HepG2 (cell line): ENCODE results near the gene MAP3K3. TPM values are rescaled to one million over a fixed set of nuclear protein-coding genes. Genes with fewer than 3 reads are reported as not detected.
A peak's percentile ranks its signal among the peaks of the same experiment; 100 is the strongest.

ENCODE experiments used
- DMAP1 ChIP-seq: IDR thresholded peaks from 2 replicates; pipeline ENCODE4 v1.6.1; 2016
- IKZF1 ChIP-seq: fragments of 450-650 bp; IDR thresholded peaks from 2 replicates; pipeline ENCODE4 v1.7.1; 2016
- MEIS2 ChIP-seq: sonication (generic); formaldehyde crosslinking; IDR thresholded peaks from 2 replicates; pipeline ENCODE4 v1.9.0; 2021; ENCODE audit warnings: mild to moderate bottlenecking, missing genetic modification reagents
- MYC ChIP-seq: sonication (generic); formaldehyde crosslinking; IDR thresholded peaks from 2 replicates; pipeline ENCODE4 v1.9.0; 2021; ENCODE audit warnings: missing genetic modification reagents, borderline replicate concordance
- PCBP1 ChIP-seq: fragments of 200-400 bp; formaldehyde crosslinking; IDR thresholded peaks from 2 replicates; pipeline ENCODE4 v1.6.1; 2017; ENCODE audit warnings: mild to moderate bottlenecking, low read depth, low read length, borderline replicate concordance
- PHB2 ChIP-seq: fragments of 450-650 bp; IDR thresholded peaks from 2 replicates; pipeline ENCODE4 v1.6.1; 2018; ENCODE audit not compliant: partially characterized antibody
- RBFOX2 ChIP-seq: fragments of 200-400 bp; formaldehyde crosslinking; IDR thresholded peaks from 2 replicates; pipeline ENCODE4 v1.6.1; 2017; ENCODE audit warnings: low read depth, mild to moderate bottlenecking, low read length
- SCMH1 ChIP-seq: sonication (generic); formaldehyde crosslinking; IDR thresholded peaks from 2 replicates; pipeline ENCODE4 v1.9.0; 2021; ENCODE audit warnings: missing genetic modification reagents, mild to moderate bottlenecking, borderline replicate concordance
- U2AF2 ChIP-seq: fragments of 200-400 bp; formaldehyde crosslinking; IDR thresholded peaks from 2 replicates; pipeline ENCODE4 v1.6.1; 2017; ENCODE audit warnings: low read depth, mild to moderate bottlenecking, low read length
- YEATS4 ChIP-seq: sonication (generic); formaldehyde crosslinking; IDR thresholded peaks from 2 replicates; pipeline ENCODE4 v1.4.0; 2020; ENCODE audit warnings: missing genetic modification reagents, borderline replicate concordance
- ZFP1 ChIP-seq: IDR thresholded peaks from 2 replicates; pipeline ENCODE4 v1.6.1; 2016
- ZNF274 ChIP-seq: sonication (generic); formaldehyde crosslinking; IDR thresholded peaks from 2 replicates; pipeline ENCODE4 v1.5.1; 2020; ENCODE audit warnings: mild to moderate bottlenecking, missing genetic modification reagents
- ZNF292 ChIP-seq: sonication (generic); formaldehyde crosslinking; IDR thresholded peaks from 2 replicates; pipeline ENCODE4 v1.8.1; 2022; ENCODE audit warnings: mild to moderate bottlenecking, low read depth, missing genetic modification reagents, borderline replicate concordance
- ZNF34 ChIP-seq: sonication (generic); formaldehyde crosslinking; IDR thresholded peaks from 2 replicates; pipeline ENCODE4 v1.4.0; 2020; ENCODE audit warnings: mild to moderate bottlenecking, missing genetic modification reagents, borderline replicate concordance
- ZNF547 ChIP-seq: sonication (generic); formaldehyde crosslinking; IDR thresholded peaks from 2 replicates; pipeline ENCODE4 v1.5.1; 2020; ENCODE audit warnings: mild to moderate bottlenecking, missing genetic modification reagents
- ZNF605 ChIP-seq: sonication (generic); formaldehyde crosslinking; IDR thresholded peaks from 2 replicates; pipeline ENCODE4 v1.8.0; 2022; ENCODE audit warnings: mild to moderate bottlenecking, missing genetic modification reagents
- polyA plus RNA-seq, 8 experiments: library from polyadenylated mRNA; depleted of rRNA in 3 of 8; stranded (reverse) in 7 of 8; unstranded in 1 of 8; fragments of >200 nt; fragmentation: Illumina TruSeq in 4 of 8; extraction: Trizol in 4 of 8; gene quantifications; 2 replicates each; pipeline versions ENCODE4 v1.2.1 to v1.2.3, GENCODE V29; 2011 to 2016; ENCODE audit warnings: low read depth in 4 of 8, missing spikeins in 1 of 8, mixed read lengths in 1 of 8; ENCODE audit not compliant: insufficient read depth in 1 of 8
- total RNA-seq, 5 experiments: library from RNA; depleted of rRNA; stranded (reverse); fragments of >200 nt; fragmentation: Illumina TruSeq; extraction: Trizol; gene quantifications; 2 replicates each; pipeline ENCODE4 v1.2.3, GENCODE V29; 2016; ENCODE audit warnings: low read depth in 1 of 5
- TF ChIP-seq, protein P1 (sequence below): IDR thresholded peaks from 2 replicates; pipeline ENCODE4 v1.6.1; 2016; ENCODE audit warnings: low read depth, control low read depth
- TF ChIP-seq, protein P2 (sequence below): sonication (generic); formaldehyde crosslinking; IDR thresholded peaks from 2 replicates; pipeline ENCODE4 v1.8.1; 2023; ENCODE audit warnings: missing genetic modification reagents, mild to moderate bottlenecking, borderline replicate concordance
- TF ChIP-seq, protein P3 (sequence below): sonication (generic); formaldehyde crosslinking; conservative IDR thresholded peaks from 2 replicates; pipeline ENCODE4 v1.8.0; 2022; ENCODE audit warnings: mild to moderate bottlenecking, moderate library complexity, missing genetic modification reagents
- TF ChIP-seq, protein P4 (sequence below): sonication (generic); formaldehyde crosslinking; IDR thresholded peaks from 2 replicates; pipeline ENCODE4 v1.5.0; 2020; ENCODE audit warnings: missing genetic modification reagents, mild to moderate bottlenecking, borderline replicate concordance
- TF ChIP-seq, protein P5 (sequence below): sonication (generic); formaldehyde crosslinking; IDR thresholded peaks from 2 replicates; pipeline ENCODE4 v1.8.0; 2022; ENCODE audit warnings: mild to moderate bottlenecking, missing genetic modification reagents; ENCODE audit not compliant: insufficient replicate concordance
- TF ChIP-seq, protein P6 (sequence below): IDR thresholded peaks from 2 replicates; pipeline ENCODE4 v1.6.1; 2018; ENCODE audit warnings: missing genetic modification reagents, mild to moderate bottlenecking, missing compliant biosample characterization

Gene MAP3K3
- total and polyA plus RNA-seq, 2 of the 13 experiments (the other 11 are each of a cell fraction or from before 2014, with no cell fraction given), result 17.7 to 21.8 TPM

DNA sequence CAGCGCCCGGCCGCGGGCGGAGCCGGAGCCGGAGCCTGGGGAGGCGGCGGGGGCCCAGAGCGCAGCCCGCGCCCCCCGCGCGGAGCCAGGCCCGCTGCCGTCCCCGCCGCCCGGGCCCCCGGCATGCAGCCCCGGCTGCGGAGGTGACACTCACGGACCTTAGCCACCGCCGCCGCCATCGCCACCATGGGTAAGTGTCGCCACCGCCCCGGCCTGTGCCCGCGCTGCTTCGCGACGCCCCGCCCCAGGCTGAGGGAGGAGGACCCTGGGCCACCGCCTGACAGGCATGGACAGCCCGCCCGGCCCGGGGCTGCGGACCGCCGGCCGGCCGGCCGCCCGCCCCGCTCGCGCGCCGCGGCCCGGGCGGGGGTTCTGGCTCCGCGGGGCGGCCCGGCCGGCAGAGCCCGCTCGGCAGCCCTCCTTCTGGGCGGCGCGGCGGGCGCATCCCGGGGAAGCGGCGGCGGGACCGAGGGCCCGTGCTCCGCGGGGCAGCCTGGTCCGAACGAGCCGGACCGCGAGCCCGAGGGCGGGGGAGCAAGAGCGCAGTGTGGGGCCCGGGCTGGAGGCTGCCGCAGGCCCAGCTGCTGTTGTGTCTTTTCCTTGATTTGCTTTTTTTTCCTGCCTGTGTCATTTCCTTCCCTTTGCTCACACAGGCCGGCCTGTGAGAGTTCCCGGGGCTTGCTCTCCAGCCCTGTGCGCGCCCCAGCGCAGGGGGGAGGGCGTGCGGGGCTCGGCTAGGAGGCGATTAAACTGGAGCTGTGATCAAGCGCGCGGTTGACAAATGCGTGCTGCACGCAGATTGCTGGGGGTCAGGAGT lies 565 bp downstream of the MAP3K3 start (continued):
- TF ChIP-seq, protein P1, sequence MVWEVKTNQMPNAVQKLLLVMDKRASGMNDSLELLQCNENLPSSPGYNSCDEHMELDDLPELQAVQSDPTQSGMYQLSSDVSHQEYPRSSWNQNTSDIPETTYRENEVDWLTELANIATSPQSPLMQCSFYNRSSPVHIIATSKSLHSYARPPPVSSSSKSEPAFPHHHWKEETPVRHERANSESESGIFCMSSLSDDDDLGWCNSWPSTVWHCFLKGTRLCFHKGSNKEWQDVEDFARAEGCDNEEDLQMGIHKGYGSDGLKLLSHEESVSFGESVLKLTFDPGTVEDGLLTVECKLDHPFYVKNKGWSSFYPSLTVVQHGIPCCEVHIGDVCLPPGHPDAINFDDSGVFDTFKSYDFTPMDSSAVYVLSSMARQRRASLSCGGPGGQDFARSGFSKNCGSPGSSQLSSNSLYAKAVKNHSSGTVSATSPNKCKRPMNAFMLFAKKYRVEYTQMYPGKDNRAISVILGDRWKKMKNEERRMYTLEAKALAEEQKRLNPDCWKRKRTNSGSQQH (CRISPR knock-in tag), result no peak
- TF ChIP-seq ZNF34 (no peak), U2AF2 (no peak), MYC (CRISPR knock-in tag) (peak; percentile 14; the same call in 1 of the 2 replicates), DMAP1 (CRISPR knock-in tag) (no peak), IKZF1 (no peak), SCMH1 (no peak), ZNF605 (CRISPR knock-in tag) (no peak), PCBP1 (no peak), RBFOX2 (peak; percentile 46; the same call in 1 of the 2 replicates), ZNF274 (CRISPR knock-in tag) (peak; percentile 27; the same call in 1 of the 2 replicates), YEATS4 (CRISPR knock-in tag) (peak; percentile 20; the same call in 1 of the 2 replicates), PHB2 (no peak), MEIS2 (0 out of 2 replicates have a peak, but pooled peaks have one; percentile 10), ZNF547 (no peak), ZFP1 (CRISPR knock-in tag) (no peak), ZNF292 (CRISPR knock-in tag) (0 out of 2 replicates have a peak, but pooled peaks have one; percentile 37)
- TF ChIP-seq, protein P2, sequence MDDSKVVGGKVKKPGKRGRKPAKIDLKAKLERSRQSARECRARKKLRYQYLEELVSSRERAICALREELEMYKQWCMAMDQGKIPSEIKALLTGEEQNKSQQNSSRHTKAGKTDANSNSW (CRISPR knock-in tag), result no peak
- TF ChIP-seq, protein P3, sequence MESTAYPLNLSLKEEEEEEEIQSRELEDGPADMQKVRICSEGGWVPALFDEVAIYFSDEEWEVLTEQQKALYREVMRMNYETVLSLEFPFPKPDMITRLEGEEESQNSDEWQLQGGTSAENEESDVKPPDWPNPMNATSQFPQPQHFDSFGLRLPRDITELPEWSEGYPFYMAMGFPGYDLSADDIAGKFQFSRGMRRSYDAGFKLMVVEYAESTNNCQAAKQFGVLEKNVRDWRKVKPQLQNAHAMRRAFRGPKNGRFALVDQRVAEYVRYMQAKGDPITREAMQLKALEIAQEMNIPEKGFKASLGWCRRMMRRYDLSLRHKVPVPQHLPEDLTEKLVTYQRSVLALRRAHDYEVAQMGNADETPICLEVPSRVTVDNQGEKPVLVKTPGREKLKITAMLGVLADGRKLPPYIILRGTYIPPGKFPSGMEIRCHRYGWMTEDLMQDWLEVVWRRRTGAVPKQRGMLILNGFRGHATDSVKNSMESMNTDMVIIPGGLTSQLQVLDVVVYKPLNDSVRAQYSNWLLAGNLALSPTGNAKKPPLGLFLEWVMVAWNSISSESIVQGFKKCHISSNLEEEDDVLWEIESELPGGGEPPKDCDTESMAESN, result no peak; the same call in 1 of the 2 replicates
- TF ChIP-seq, protein P4, sequence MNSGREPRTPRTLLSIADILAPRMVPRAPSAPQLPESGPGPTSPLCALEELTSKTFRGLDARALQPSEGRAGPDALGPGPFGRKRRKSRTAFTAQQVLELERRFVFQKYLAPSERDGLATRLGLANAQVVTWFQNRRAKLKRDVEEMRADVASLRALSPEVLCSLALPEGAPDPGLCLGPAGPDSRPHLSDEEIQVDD (CRISPR knock-in tag), result no peak
- TF ChIP-seq, protein P5, sequence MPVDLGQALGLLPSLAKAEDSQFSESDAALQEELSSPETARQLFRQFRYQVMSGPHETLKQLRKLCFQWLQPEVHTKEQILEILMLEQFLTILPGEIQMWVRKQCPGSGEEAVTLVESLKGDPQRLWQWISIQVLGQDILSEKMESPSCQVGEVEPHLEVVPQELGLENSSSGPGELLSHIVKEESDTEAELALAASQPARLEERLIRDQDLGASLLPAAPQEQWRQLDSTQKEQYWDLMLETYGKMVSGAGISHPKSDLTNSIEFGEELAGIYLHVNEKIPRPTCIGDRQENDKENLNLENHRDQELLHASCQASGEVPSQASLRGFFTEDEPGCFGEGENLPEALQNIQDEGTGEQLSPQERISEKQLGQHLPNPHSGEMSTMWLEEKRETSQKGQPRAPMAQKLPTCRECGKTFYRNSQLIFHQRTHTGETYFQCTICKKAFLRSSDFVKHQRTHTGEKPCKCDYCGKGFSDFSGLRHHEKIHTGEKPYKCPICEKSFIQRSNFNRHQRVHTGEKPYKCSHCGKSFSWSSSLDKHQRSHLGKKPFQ (CRISPR knock-in tag), result no peak
- TF ChIP-seq, protein P6, sequence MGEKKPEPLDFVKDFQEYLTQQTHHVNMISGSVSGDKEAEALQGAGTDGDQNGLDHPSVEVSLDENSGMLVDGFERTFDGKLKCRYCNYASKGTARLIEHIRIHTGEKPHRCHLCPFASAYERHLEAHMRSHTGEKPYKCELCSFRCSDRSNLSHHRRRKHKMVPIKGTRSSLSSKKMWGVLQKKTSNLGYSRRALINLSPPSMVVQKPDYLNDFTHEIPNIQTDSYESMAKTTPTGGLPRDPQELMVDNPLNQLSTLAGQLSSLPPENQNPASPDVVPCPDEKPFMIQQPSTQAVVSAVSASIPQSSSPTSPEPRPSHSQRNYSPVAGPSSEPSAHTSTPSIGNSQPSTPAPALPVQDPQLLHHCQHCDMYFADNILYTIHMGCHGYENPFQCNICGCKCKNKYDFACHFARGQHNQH (CRISPR knock-in tag), result no peak
